Mucosa of stomach (tissue), 1 donor: ENCODE measurements around the gene DACT1.

Source experiments
- H3K27me3 ChIP-seq: one replicate; pipeline ENCODE4 v1.7.0; 2013; ENCODE audit warnings: mild to moderate bottlenecking, low read length; ENCODE audit not compliant: control insufficient read depth, insufficient read depth
- H3K36me3 ChIP-seq: one replicate; pipeline ENCODE4 v1.7.0; 2013; ENCODE audit warnings: low read length; ENCODE audit not compliant: control insufficient read depth, insufficient read depth
- H3K4me1 ChIP-seq: one replicate; pipeline ENCODE4 v1.7.0; 2013; ENCODE audit warnings: mild to moderate bottlenecking, low read length; ENCODE audit not compliant: control insufficient read depth, insufficient read depth
- H3K4me3 ChIP-seq: one replicate; pipeline ENCODE4 v1.7.0; 2013; ENCODE audit warnings: low read length
- H3K9ac ChIP-seq: one replicate; pipeline ENCODE4 v1.7.0; 2013; ENCODE audit warnings: mild to moderate bottlenecking, low read length, moderate library complexity
- H3K9me3 ChIP-seq: one replicate; pipeline ENCODE4 v1.7.0; 2013; ENCODE audit warnings: mild to moderate bottlenecking, low read length, moderate library complexity; ENCODE audit not compliant: control insufficient read depth
- donor health status: Pancreatic carcinoma.

The DACT1 gene

GRCh38 chr14:58660407-58660806 lies 22.6 kb downstream of the DACT1 start:
- Histone ChIP-seq H3K36me3 (no peaks in the 10 kb centered on the region), H3K9ac (no peak overlapping the region), H3K27me3 (no peaks in the 10 kb centered on the region), H3K9me3 (no peaks in the 10 kb centered on the region), H3K4me3 (no peak overlapping the region), H3K4me1 (no peaks in the 10 kb centered on the region)

GRCh38 chr14:58662018-58662417 lies 24.3 kb downstream of the DACT1 start:
- Histone ChIP-seq H3K4me1 (no peaks in the 10 kb centered on the region), H3K9ac (no peak overlapping the region), H3K27me3 (no peaks in the 10 kb centered on the region), H3K4me3 (no peak overlapping the region), H3K9me3 (no peaks in the 10 kb centered on the region), H3K36me3 (no peaks in the 10 kb centered on the region)

GRCh38 chr14:58662759-58663158 lies 25.0 kb downstream of the DACT1 start:
- H3K4me3 ChIP-seq = no peak overlapping the region
- H3K9me3 ChIP-seq = no peaks in the 10 kb centered on the region
- no peak overlapping the region for H3K9ac ChIP-seq
- H3K36me3 ChIP-seq = no peaks in the 10 kb centered on the region
- H3K27me3 ChIP-seq = no peaks in the 10 kb centered on the region
- H3K4me1 ChIP-seq = no peaks in the 10 kb centered on the region

GRCh38 chr14:58663494-58664111 lies 25.8 kb downstream of the DACT1 start:
- Histone ChIP-seq H3K27me3 (no peaks in the 10 kb centered on the region), H3K4me1 (no peaks in the 10 kb centered on the region), H3K9me3 (no peaks in the 10 kb centered on the region), H3K9ac (no peak overlapping the region), H3K4me3 (no peak overlapping the region), H3K36me3 (no peaks in the 10 kb centered on the region)

- H3K36me3 ChIP-seq = no peaks in the 10 kb centered on the region
These were observed 28.2 kb downstream of the DACT1 start for GRCh38 chr14:58665773-58666500.

GRCh38 chr14:58666737-58667136 lies 29.0 kb downstream of the DACT1 start:
- Histone ChIP-seq H3K4me1 (no peaks in the 10 kb centered on the region), H3K27me3 (no peaks in the 10 kb centered on the region)

More at GRCh38 chr14:58665773-58666500, 28.2 kb downstream of the DACT1 start:
- Histone ChIP-seq H3K4me1 (no peaks in the 10 kb centered on the region), H3K9ac (no peak overlapping the region), H3K4me3 (no peak overlapping the region), H3K9me3 (no peaks in the 10 kb centered on the region), H3K27me3 (no peaks in the 10 kb centered on the region)

GRCh38 chr14:58667900-58668299 lies 30.1 kb downstream of the DACT1 start:
- no peaks in the 10 kb centered on the region for H3K27me3 ChIP-seq
- H3K4me3 ChIP-seq = no peak overlapping the region
- H3K9ac ChIP-seq = no peak overlapping the region
- no peaks in the 10 kb centered on the region for H3K9me3 ChIP-seq
- H3K4me1 ChIP-seq = no peaks in the 10 kb centered on the region
- H3K36me3 ChIP-seq = no peaks in the 10 kb centered on the region

More at GRCh38 chr14:58666737-58667136, 29.0 kb downstream of the DACT1 start:
- H3K36me3 ChIP-seq = no peaks in the 10 kb centered on the region
- no peak overlapping the region for H3K4me3 ChIP-seq
- H3K9me3 ChIP-seq = no peaks in the 10 kb centered on the region
- H3K9ac ChIP-seq = no peak overlapping the region

GRCh38 chr14:58668848-58669480 lies 31.2 kb downstream of the DACT1 start:
- no peak overlapping the region for H3K9ac ChIP-seq
- H3K27me3 ChIP-seq = no peaks in the 10 kb centered on the region
- H3K36me3 ChIP-seq = no peaks in the 10 kb centered on the region
- H3K4me3 ChIP-seq = no peak overlapping the region
- H3K4me1 ChIP-seq = no peaks in the 10 kb centered on the region
- no peaks in the 10 kb centered on the region for H3K9me3 ChIP-seq

GRCh38 chr14:58669556-58670200 lies 31.9 kb downstream of the DACT1 start:
- H3K4me1 ChIP-seq = no peaks in the 10 kb centered on the region
- no peaks in the 10 kb centered on the region for H3K27me3 ChIP-seq

GRCh38 chr14:58671024-58671423 lies 33.3 kb downstream of the DACT1 start:
- Histone ChIP-seq H3K36me3 (no peaks in the 10 kb centered on the region), H3K9ac (no peak overlapping the region), H3K9me3 (no peaks in the 10 kb centered on the region), H3K4me1 (no peaks in the 10 kb centered on the region), H3K4me3 (no peak overlapping the region), H3K27me3 (no peaks in the 10 kb centered on the region)

More at GRCh38 chr14:58669556-58670200, 31.9 kb downstream of the DACT1 start:
- Histone ChIP-seq H3K36me3 (no peaks in the 10 kb centered on the region), H3K9ac (no peak overlapping the region), H3K4me3 (no peak overlapping the region), H3K9me3 (no peaks in the 10 kb centered on the region)

GRCh38 chr14:58671436-58671835 lies 33.7 kb downstream of the DACT1 start:
- Histone ChIP-seq H3K9ac (no peak overlapping the region), H3K4me3 (no peak overlapping the region), H3K4me1 (no peaks in the 10 kb centered on the region), H3K27me3 (no peaks in the 10 kb centered on the region), H3K9me3 (no peaks in the 10 kb centered on the region), H3K36me3 (no peaks in the 10 kb centered on the region)

- H3K27me3 ChIP-seq = no peaks in the 10 kb centered on the region
- peaks cover 11% of the 10 kb centered on the region for H3K4me1 ChIP-seq
- H3K36me3 ChIP-seq = no peaks in the 10 kb centered on the region
- no peak overlapping the region for H3K4me3 ChIP-seq
- H3K9ac ChIP-seq = no peak overlapping the region
- no peaks in the 10 kb centered on the region for H3K9me3 ChIP-seq
These were observed 36.0 kb downstream of the DACT1 start for GRCh38 chr14:58673722-58674121.
